Fibroblast of lung (primary cell): ENCODE data around the gene HPSE2. TPM values are rescaled to one million over a fixed set of nuclear protein-coding genes. Genes with fewer than 3 reads are reported as not detected.

Source experiments
- DNase-seq, 2 donors: peaks; one replicate each; pipeline versions ENCODE4 v3.0.0 to v3.0.0-alpha.2; 2010; ENCODE audit warnings: low read depth in 2 of 2
- H2AFZ ChIP-seq: 2 replicates; pipeline ENCODE4 v1.5.1; 2012; ENCODE audit warnings: low read length, control low read depth, inconsistent platforms
- H3K27ac ChIP-seq: 2 replicates; pipeline ENCODE4 v1.5.1; 2011; ENCODE audit warnings: low read length, control low read depth; ENCODE audit not compliant: insufficient read depth
- H3K27me3 ChIP-seq: 2 replicates; pipeline ENCODE4 v1.5.1; 2011; ENCODE audit warnings: mild to moderate bottlenecking, low read length; ENCODE audit not compliant: control insufficient read depth, insufficient read depth
- H3K36me3 ChIP-seq: 2 replicates; pipeline ENCODE4 v1.5.1; 2011; ENCODE audit warnings: low read length; ENCODE audit not compliant: control insufficient read depth, insufficient read depth
- H3K4me1 ChIP-seq: 2 replicates; pipeline ENCODE4 v1.5.1; 2011; ENCODE audit warnings: low read length; ENCODE audit not compliant: control insufficient read depth, insufficient read depth; ENCODE audit errors: extremely low read depth
- H3K4me2 ChIP-seq: 2 replicates; pipeline ENCODE4 v1.5.1; 2011; ENCODE audit warnings: low read length, control low read depth; ENCODE audit not compliant: insufficient read depth; ENCODE audit errors: extremely low read depth
- H3K4me3 ChIP-seq, 4 experiments: fragments of 200-600 bp in 1 of 4; sonication (generic) in 1 of 4; replicated peaks in 1 of 4; 2 replicates each; pipeline ENCODE4 v1.5.1; 2011 to 2016; ENCODE audit warnings: low read length in 4 of 4, low read depth in 3 of 4, mild to moderate bottlenecking in 3 of 4, control low read depth in 2 of 4, inconsistent platforms in 1 of 4, mixed read lengths in 1 of 4; ENCODE audit not compliant: insufficient read depth in 1 of 4; ENCODE audit errors: control extremely low read depth in 1 of 4
- H3K79me2 ChIP-seq: 2 replicates; pipeline ENCODE4 v1.5.1; 2012; ENCODE audit warnings: mild to moderate bottlenecking, low read length, inconsistent platforms; ENCODE audit not compliant: control insufficient read depth, insufficient read depth
- H3K9ac ChIP-seq: 2 replicates; pipeline ENCODE4 v1.5.1; 2011; ENCODE audit warnings: mild to moderate bottlenecking, low read length, control low read depth; ENCODE audit not compliant: insufficient read depth
- H3K9me3 ChIP-seq: 2 replicates; pipeline ENCODE4 v1.5.1; 2012; ENCODE audit warnings: low read depth, low read length; ENCODE audit not compliant: control insufficient read depth, insufficient read depth
- H4K20me1 ChIP-seq: 2 replicates; pipeline ENCODE4 v1.5.1; 2011; ENCODE audit warnings: low read length; ENCODE audit not compliant: control insufficient read depth, insufficient read depth; ENCODE audit errors: extremely low read depth
- CTCF ChIP-seq, 2 donors: IDR thresholded peaks in 1 of 2; conservative IDR thresholded peaks in 1 of 2; 1 replicate in 1 of 2; 2 replicates in 1 of 2; pipeline ENCODE4 v1.5.1; 2011 to 2012; ENCODE audit warnings: low read length in 2 of 2, control low read depth in 1 of 2, inconsistent platforms in 1 of 2, low read depth in 1 of 2, mild to moderate bottlenecking in 1 of 2
- EZH2 ChIP-seq: IDR thresholded peaks from 2 replicates; pipeline ENCODE4 v1.5.1; 2012; ENCODE audit warnings: low read length, control low read depth, mild to moderate bottlenecking; ENCODE audit errors: missing control alignments
- polyA plus RNA-seq, 2 donors: library from polyadenylated mRNA; depleted of rRNA in 1 of 2; stranded (reverse) in 1 of 2; unstranded in 1 of 2; fragments of >200 nt; gene quantifications; 2 replicates each; pipeline ENCODE4 v1.2.1, GENCODE V29; 2011 to 2012; ENCODE audit warnings: missing spikeins in 1 of 2
- total RNA-seq: library from RNA; depleted of rRNA; stranded (reverse); fragments of >200 nt; gene quantifications from 2 replicates; pipeline ENCODE4 v1.2.1, GENCODE V29; 2014

HPSE2 gene
- total and polyA plus RNA-seq, 2 donors (not counting 1 experiment from before 2014, with no cell fraction given) = 0.02 to 0.17 TPM

- H3K27me3 ChIP-seq = no peaks in the 10 kb centered on the region
- H4K20me1 ChIP-seq = no peaks in the 10 kb centered on the region
- H3K9me3 ChIP-seq = no peaks in the 10 kb centered on the region
- H3K4me2 ChIP-seq = no peak overlapping the region
- no peak overlapping the region for H2AFZ ChIP-seq
- H3K36me3 ChIP-seq = no peaks in the 10 kb centered on the region
- no peaks in the 10 kb centered on the region for H3K79me2 ChIP-seq
- no peak overlapping the region for H3K4me3 ChIP-seq
- TF ChIP-seq CTCF (conservative IDR thresholded peaks at IDR 0.05 in 1 of 2, IDR thresholded peaks at IDR 0.05 in 1 of 2; ENCODE audit: low read depth in 1 of 2, low read length in 2 of 2) (no peak), EZH2 (no peak)
- DNase-seq = no peak
- H3K9ac ChIP-seq = no peak overlapping the region
- H3K4me1 ChIP-seq = no peaks in the 10 kb centered on the region
- H3K27ac ChIP-seq = no peak overlapping the region
Measured at GRCh38 chr10:98492763-98493162, 742.9 kb downstream of the HPSE2 start.

- H3K4me2 ChIP-seq = no peak overlapping the region
- no peak overlapping the region for H3K9ac ChIP-seq
- H3K4me3 ChIP-seq = no peak overlapping the region
- no peaks in the 10 kb centered on the region for H3K9me3 ChIP-seq
- H3K79me2 ChIP-seq = no peaks in the 10 kb centered on the region
- H2AFZ ChIP-seq = no peak overlapping the region
- no peak for DNase-seq
- no peaks in the 10 kb centered on the region for H3K27me3 ChIP-seq
- H3K36me3 ChIP-seq = no peaks in the 10 kb centered on the region
- H3K27ac ChIP-seq = no peak overlapping the region
- H4K20me1 ChIP-seq = no peaks in the 10 kb centered on the region
- peaks cover 2% of the 10 kb centered on the region for H3K4me1 ChIP-seq
- TF ChIP-seq CTCF (conservative IDR thresholded peaks at IDR 0.05 in 1 of 2, IDR thresholded peaks at IDR 0.05 in 1 of 2; ENCODE audit: low read depth in 1 of 2, low read length in 2 of 2) = no peak
- no peak for TF ChIP-seq EZH2
Measured at GRCh38 chr10:98489561-98490481, 745.8 kb downstream of the HPSE2 start.

- no peaks in the 10 kb centered on the region for H3K27me3 ChIP-seq
- H2AFZ ChIP-seq = no peak overlapping the region
- H3K79me2 ChIP-seq = no peaks in the 10 kb centered on the region
- no peak overlapping the region for H3K9ac ChIP-seq
- no peaks in the 10 kb centered on the region for H3K9me3 ChIP-seq
- H3K4me3 ChIP-seq = no peak overlapping the region
- H3K27ac ChIP-seq = no peak overlapping the region
- no peak for DNase-seq
- H3K4me1 ChIP-seq = peaks cover 2% of the 10 kb centered on the region
- H3K36me3 ChIP-seq = no peaks in the 10 kb centered on the region
- TF ChIP-seq EZH2 = no peak
- H4K20me1 ChIP-seq = no peaks in the 10 kb centered on the region
- no peak overlapping the region for H3K4me2 ChIP-seq
Measured at GRCh38 chr10:98488669-98489430, 746.8 kb downstream of the HPSE2 start.
